ENCODE measurements around the gene ASIP. TPM values are rescaled to one million over a fixed set of nuclear protein-coding genes. Genes with fewer than 3 reads are reported as not detected.
"Not testable (repeated sequence)": the region's sequence is repeated elsewhere in the genome, so short reads cannot be mapped to it uniquely, and the experiment has no call there.

The ASIP gene
- total and polyA plus RNA-seq, 2 donors (not counting 1 experiment from before 2014, with no cell fraction given): not detected

GRCh38 chr20:34235875-34236274 is 5.3 kb upstream of the ASIP start:
- H3K4me1 ChIP-seq (ENCODE audit: control insufficient read depth, extremely low read depth, insufficient read depth, low read length): no peaks in the 10 kb centered on the region
- H3K36me3 ChIP-seq (ENCODE audit: control insufficient read depth, insufficient read depth, low read length): no peaks in the 10 kb centered on the region
- TF ChIP-seq CTCF (conservative IDR thresholded peaks at IDR 0.05 in 1 of 2, IDR thresholded peaks at IDR 0.05 in 1 of 2; ENCODE audit: low read depth in 1 of 2, low read length in 2 of 2): no peak
- no peak overlapping the region for H3K9ac ChIP-seq (ENCODE audit: insufficient read depth, low read length)
- H3K4me3 ChIP-seq (replicated peaks in 1 of 4; ENCODE audit: control extremely low read depth in 1 of 4, insufficient read depth in 1 of 4, low read depth in 3 of 4, low read length in 4 of 4): no peak overlapping the region
- no peaks in the 10 kb centered on the region for H3K79me2 ChIP-seq (ENCODE audit: control insufficient read depth, insufficient read depth, low read length)
- H3K9me3 ChIP-seq (ENCODE audit: control insufficient read depth, insufficient read depth, low read depth, low read length): no peaks in the 10 kb centered on the region
- H2AFZ ChIP-seq (ENCODE audit: low read length): no peak overlapping the region
- H4K20me1 ChIP-seq (ENCODE audit: control insufficient read depth, extremely low read depth, insufficient read depth, low read length): no peaks in the 10 kb centered on the region
- H3K4me2 ChIP-seq (ENCODE audit: extremely low read depth, insufficient read depth, low read length): no peak overlapping the region
- DNase-seq (ENCODE audit: low read depth in 2 of 2): no peak
- H3K27ac ChIP-seq (ENCODE audit: insufficient read depth, low read length): no peak overlapping the region
- peaks cover 12% of the 10 kb centered on the region for H3K27me3 ChIP-seq (ENCODE audit: control insufficient read depth, insufficient read depth, low read length)

GRCh38 chr20:34237942-34238341 is 3.3 kb upstream of the ASIP start:
- Histone ChIP-seq H3K4me1 (ENCODE audit: control insufficient read depth, extremely low read depth, insufficient read depth, low read length) (no peaks in the 10 kb centered on the region), H3K4me2 (ENCODE audit: extremely low read depth, insufficient read depth, low read length) (no peak overlapping the region), H2AFZ (ENCODE audit: low read length) (no peak overlapping the region), H3K36me3 (ENCODE audit: control insufficient read depth, insufficient read depth, low read length) (no peaks in the 10 kb centered on the region), H3K79me2 (ENCODE audit: control insufficient read depth, insufficient read depth, low read length) (no peaks in the 10 kb centered on the region), H3K9ac (ENCODE audit: insufficient read depth, low read length) (no peak overlapping the region), H3K27me3 (ENCODE audit: control insufficient read depth, insufficient read depth, low read length) (peaks cover 12% of the 10 kb centered on the region), H3K4me3 (replicated peaks in 1 of 4; ENCODE audit: control extremely low read depth in 1 of 4, insufficient read depth in 1 of 4, low read depth in 3 of 4, low read length in 4 of 4) (no peak overlapping the region), H4K20me1 (ENCODE audit: control insufficient read depth, extremely low read depth, insufficient read depth, low read length) (no peaks in the 10 kb centered on the region), H3K9me3 (ENCODE audit: control insufficient read depth, insufficient read depth, low read depth, low read length) (no peaks in the 10 kb centered on the region), H3K27ac (ENCODE audit: insufficient read depth, low read length) (no peak overlapping the region)
- no peak for TF ChIP-seq CTCF (conservative IDR thresholded peaks at IDR 0.05 in 1 of 2, IDR thresholded peaks at IDR 0.05 in 1 of 2; ENCODE audit: low read depth in 1 of 2, low read length in 2 of 2)
- no peak for TF ChIP-seq EZH2 (IDR thresholded peaks at IDR 0.05; ENCODE audit: low read length, missing control alignments)
- no peak for DNase-seq (ENCODE audit: low read depth in 2 of 2)

GRCh38 chr20:34240121-34240520 is 1.1 kb upstream of the ASIP start:
- no peak overlapping the region for H3K9ac ChIP-seq (ENCODE audit: insufficient read depth, low read length)
- peaks cover 12% of the 10 kb centered on the region for H3K27me3 ChIP-seq (ENCODE audit: control insufficient read depth, insufficient read depth, low read length)
- H3K79me2 ChIP-seq (ENCODE audit: control insufficient read depth, insufficient read depth, low read length): no peaks in the 10 kb centered on the region
- no peaks in the 10 kb centered on the region for H3K9me3 ChIP-seq (ENCODE audit: control insufficient read depth, insufficient read depth, low read depth, low read length)
- H3K4me2 ChIP-seq (ENCODE audit: extremely low read depth, insufficient read depth, low read length): no peak overlapping the region
- H2AFZ ChIP-seq (ENCODE audit: low read length): no peak overlapping the region
- TF ChIP-seq CTCF (conservative IDR thresholded peaks at IDR 0.05 in 1 of 2, IDR thresholded peaks at IDR 0.05 in 1 of 2; ENCODE audit: low read depth in 1 of 2, low read length in 2 of 2) (no peak), EZH2 (IDR thresholded peaks at IDR 0.05; ENCODE audit: low read length, missing control alignments) (no peak)
- no peaks in the 10 kb centered on the region for H3K4me1 ChIP-seq (ENCODE audit: control insufficient read depth, extremely low read depth, insufficient read depth, low read length)
- H3K4me3 ChIP-seq (replicated peaks in 1 of 4; ENCODE audit: control extremely low read depth in 1 of 4, insufficient read depth in 1 of 4, low read depth in 3 of 4, low read length in 4 of 4): no peak overlapping the region
- no peak for DNase-seq (ENCODE audit: low read depth in 2 of 2)
- no peaks in the 10 kb centered on the region for H4K20me1 ChIP-seq (ENCODE audit: control insufficient read depth, extremely low read depth, insufficient read depth, low read length)
- no peaks in the 10 kb centered on the region for H3K36me3 ChIP-seq (ENCODE audit: control insufficient read depth, insufficient read depth, low read length)
- no peak overlapping the region for H3K27ac ChIP-seq (ENCODE audit: insufficient read depth, low read length)

GRCh38 chr20:34242015-34242414 is 792 bp downstream of the ASIP start:
- peaks cover 12% of the 10 kb centered on the region for H3K27me3 ChIP-seq (ENCODE audit: control insufficient read depth, insufficient read depth, low read length)
- not testable (repeated sequence) for H3K9ac ChIP-seq (ENCODE audit: insufficient read depth, low read length); H3K9me3 ChIP-seq (ENCODE audit: control insufficient read depth, insufficient read depth, low read depth, low read length); H3K27ac ChIP-seq (ENCODE audit: insufficient read depth, low read length); H4K20me1 ChIP-seq (ENCODE audit: control insufficient read depth, extremely low read depth, insufficient read depth, low read length); H3K4me1 ChIP-seq (ENCODE audit: control insufficient read depth, extremely low read depth, insufficient read depth, low read length); H3K36me3 ChIP-seq (ENCODE audit: control insufficient read depth, insufficient read depth, low read length); H2AFZ ChIP-seq (ENCODE audit: low read length); H3K79me2 ChIP-seq (ENCODE audit: control insufficient read depth, insufficient read depth, low read length); H3K4me3 ChIP-seq (replicated peaks in 1 of 4; ENCODE audit: control extremely low read depth in 1 of 4, insufficient read depth in 1 of 4, low read depth in 3 of 4, low read length in 4 of 4); DNase-seq (ENCODE audit: low read depth in 2 of 2); H3K4me2 ChIP-seq (ENCODE audit: extremely low read depth, insufficient read depth, low read length)
